ENCODE measurements around the gene OR14J1. TPM values are rescaled to one million over a fixed set of nuclear protein-coding genes. Genes with fewer than 3 reads are reported as not detected.

The OR14J1 gene
- total RNA-seq, 2 donors from 2014 or later: not detected

Other genes starting within 250 kb of the OR14J1 start
- not detected for gene OR2B3, start 214.4 kb upstream of the OR14J1 start, total RNA-seq
- gene OR2J1, start 202.2 kb upstream of the OR14J1 start, total RNA-seq: not detected
- gene OR2J3, start 193.6 kb upstream of the OR14J1 start, total RNA-seq: not detected
- not detected for gene OR2J2, start 130.8 kb upstream of the OR14J1 start, total RNA-seq
- not detected for gene OR5V1, start 67.2 kb downstream of the OR14J1 start, total RNA-seq
- not detected for gene OR12D3, start 73.6 kb downstream of the OR14J1 start, total RNA-seq
- not detected for gene OR12D2, start 93.9 kb downstream of the OR14J1 start, total RNA-seq
- gene OR12D1, start 113.2 kb downstream of the OR14J1 start, total RNA-seq: not detected
- not detected for gene OR10C1, start 137.6 kb downstream of the OR14J1 start, total RNA-seq
- gene OR11A1, start 155.4 kb downstream of the OR14J1 start, total RNA-seq: not detected
- gene OR2H1, start 155.5 kb downstream of the OR14J1 start, total RNA-seq: not detected
- gene MAS1L, start 186.3 kb downstream of the OR14J1 start, total RNA-seq: not detected